Small intestine (tissue), 7 donors: ENCODE results near the gene ALDH18A1. TPM values are rescaled to one million over a fixed set of nuclear protein-coding genes. Genes with fewer than 3 reads are reported as not detected.
"Not testable (repeated sequence)": the region's sequence is repeated elsewhere in the genome, so short reads cannot be mapped to it uniquely, and the experiment has no call there.

Source experiments
- DNase-seq, 2 donors: peaks; one replicate each; pipeline versions ENCODE4 v3.0.0 to v3.0.0-alpha.2; 2013
- FAIRE-seq: peaks from 2 replicates; lab custom pipeline; 2012; peaks lifted over from hg19 to GRCh38; lab: Jason Lieb, UNC
- H3K27ac ChIP-seq, 3 donors: one replicate each; pipeline ENCODE4 v1.5.1; 2013; ENCODE audit warnings: low read length in 2 of 3, mild to moderate bottlenecking in 2 of 3, control low read depth in 1 of 3, inconsistent platforms in 1 of 3, low read depth in 1 of 3, moderate library complexity in 1 of 3
- H3K27me3 ChIP-seq, 3 donors: one replicate each; pipeline ENCODE4 v1.6.1; 2013; ENCODE audit warnings: low read length in 3 of 3, inconsistent platforms in 1 of 3; ENCODE audit not compliant: control insufficient read depth in 3 of 3, insufficient read depth in 3 of 3
- H3K36me3 ChIP-seq, 3 donors: one replicate each; pipeline ENCODE4 v1.6.1; 2013; ENCODE audit warnings: low read length in 3 of 3, inconsistent platforms in 1 of 3, low read depth in 1 of 3, mild to moderate bottlenecking in 1 of 3, moderate library complexity in 1 of 3; ENCODE audit not compliant: control insufficient read depth in 3 of 3, insufficient read depth in 2 of 3
- H3K4me1 ChIP-seq, 3 donors: one replicate each; pipeline ENCODE4 v1.6.1; 2013; ENCODE audit warnings: low read length in 2 of 3, inconsistent platforms in 1 of 3, low read depth in 1 of 3, mild to moderate bottlenecking in 1 of 3, moderate library complexity in 1 of 3; ENCODE audit not compliant: control insufficient read depth in 3 of 3, insufficient read depth in 2 of 3
- H3K4me3 ChIP-seq, 3 donors: one replicate each; pipeline ENCODE4 v1.5.1; 2013; ENCODE audit warnings: low read length in 3 of 3, control low read depth in 1 of 3, inconsistent platforms in 1 of 3, low read depth in 1 of 3, mild to moderate bottlenecking in 1 of 3, moderate library complexity in 1 of 3
- H3K9me3 ChIP-seq, 2 donors: one replicate each; pipeline ENCODE4 v1.6.1; 2013; ENCODE audit warnings: low read depth in 1 of 2, low read length in 1 of 2; ENCODE audit not compliant: control insufficient read depth in 2 of 2, insufficient read depth in 1 of 2
- WGBS, 3 donors: extraction: QIAGEN DNeasy Blood & Tissue Kit; methylation state at CpG; one replicate each; pipeline ENCODE4 v1.1.7; 2013; 5-methylcytosine and 5-hydroxymethylcytosine counted together
- polyA plus RNA-seq, 4 donors: library from polyadenylated mRNA; stranded (reverse) in 3 of 4; unstranded in 1 of 4; fragments of 200-250 nt in 3 of 4; fragments of 120-200 nt in 1 of 4; gene quantifications; one replicate each; pipeline versions ENCODE4 v1.2.1 to v1.2.3, GENCODE V29; 2013
- donor health status: healthy with polysubstance abuse.
- donor health status: control.
- donor health status: control.
- donor health status: Bipolar disorder and iron deficiency.
- donor health status: healthy.

ALDH18A1 gene
- polyA plus RNA-seq, 4 donors, result 46.5 to 230 (median 70.6) TPM

DNA sequence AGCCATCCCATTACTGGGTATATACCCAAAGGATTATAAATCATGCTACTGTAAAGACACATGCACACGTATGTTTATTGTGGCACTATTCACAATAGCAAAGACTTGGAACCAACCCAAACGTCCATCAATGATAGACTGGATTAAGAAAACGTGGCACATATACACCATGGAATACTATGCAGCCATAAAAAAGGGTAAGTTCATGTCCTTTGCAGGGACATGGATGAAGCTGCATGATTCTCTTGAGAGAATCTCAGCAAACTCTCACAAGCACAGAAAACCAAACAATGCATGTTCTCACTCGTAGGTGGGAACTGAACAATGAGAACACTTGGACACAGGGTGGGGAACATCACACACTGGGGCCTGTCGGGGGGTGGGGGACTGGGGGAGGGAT is 36.1 kb downstream of the ALDH18A1 start:
- not testable (repeated sequence) for H3K4me3 ChIP-seq, H3K9me3 ChIP-seq, DNase-seq, H3K4me1 ChIP-seq, FAIRE-seq, H3K27me3 ChIP-seq, H3K27ac ChIP-seq
- 92 to 95% (median 94%) methylated on average over 5 of the region's 5 CpGs for WGBS, 3 donors
- peaks cover 23 to 58% (median 31%) of the 10 kb centered on the region in 3 donors for H3K36me3 ChIP-seq

- FAIRE-seq, result no peak
- 95 to 99% (median 99%) methylated on average over 4 of the region's 4 CpGs for WGBS, 3 donors
- H3K27ac ChIP-seq, result no peak overlapping the region
- H3K4me3 ChIP-seq, result no peak overlapping the region
- H3K36me3 ChIP-seq, result peaks cover 19 to 56% (median 32%) of the 10 kb centered on the region in 3 donors
- peak in 1 of 2 donors; percentile 1 for DNase-seq
- H3K4me1 ChIP-seq, result peaks cover 2 to 26% (median 5%) of the 10 kb centered on the region in 3 donors
- H3K27me3 ChIP-seq, result no peaks in the 10 kb centered on the region
- peaks cover 0 to 7% of the 10 kb centered on the region in 2 donors for H3K9me3 ChIP-seq
Observed at GRCh38 chr10:95618101-95618500, 38.4 kb downstream of the ALDH18A1 start.

DNA sequence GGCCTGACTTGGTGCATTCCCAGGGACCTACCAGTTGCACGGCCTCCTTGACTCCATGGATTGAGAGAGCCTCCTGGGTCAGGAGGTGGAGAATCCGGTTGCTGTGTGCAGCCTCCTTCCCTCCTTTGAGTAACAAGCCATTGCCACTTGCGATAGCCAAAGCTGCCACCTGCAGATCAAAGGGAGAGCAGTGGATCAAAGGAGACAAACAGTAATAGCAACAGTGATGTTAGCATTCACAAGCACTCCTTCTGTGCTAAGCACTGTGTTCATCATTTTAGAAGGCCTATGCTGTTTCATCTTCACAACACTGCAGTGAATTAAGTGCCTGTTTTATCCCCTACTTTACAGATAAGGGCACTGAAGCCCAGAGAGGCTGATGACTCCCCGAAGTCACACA is 40.1 kb downstream of the ALDH18A1 start:
- Histone ChIP-seq H3K27me3 (no peaks in the 10 kb centered on the region), H3K9me3 (peaks cover 0 to 7% of the 10 kb centered on the region in 2 donors), H3K36me3 (peaks cover 27 to 57% (median 43%) of the 10 kb centered on the region in 3 donors), H3K4me1 (peaks cover 2 to 37% (median 5%) of the 10 kb centered on the region in 3 donors), H3K4me3 (no peak overlapping the region), H3K27ac (peak overlapping the region in 1 of 3 donors; percentile 94)
- DNase-seq (no peak), FAIRE-seq (no peak)
- WGBS, 3 donors, result 87 to 93% (median 87%) methylated on average over 4 of the region's 4 CpGs

DNA sequence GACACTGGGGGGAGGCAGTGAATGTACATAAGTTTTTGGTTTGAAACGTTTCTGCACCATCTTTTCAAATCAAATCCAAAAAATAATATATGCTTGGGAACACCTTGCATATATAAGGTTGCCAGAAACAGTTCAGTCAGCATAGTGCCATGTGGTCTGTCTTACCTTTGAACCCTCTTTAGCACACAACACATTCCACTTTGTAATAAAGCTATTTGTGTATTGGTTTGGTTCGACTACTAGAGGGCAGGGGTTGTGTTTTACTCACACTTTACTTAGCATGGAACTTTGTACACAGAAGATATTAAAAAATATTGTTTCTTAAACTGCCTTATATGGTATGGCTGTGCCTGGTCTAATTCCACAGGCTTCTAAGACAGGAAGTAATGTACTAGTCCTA is 43.2 kb downstream of the ALDH18A1 start:
- H3K36me3 ChIP-seq, result peaks cover 39 to 79% (median 52%) of the 10 kb centered on the region in 3 donors
- H3K4me3 ChIP-seq, result no peak overlapping the region
- 16 to 66% (median 32%) methylated on average over 2 of the region's 2 CpGs for WGBS, 3 donors
- H3K4me1 ChIP-seq, result peaks cover 2 to 37% (median 5%) of the 10 kb centered on the region in 3 donors
- FAIRE-seq, result no peak
- H3K9me3 ChIP-seq, result no peaks in the 10 kb centered on the region
- peak; percentile 84 to 89 for DNase-seq
- H3K27ac ChIP-seq, result peak overlapping the region; percentile 14 to 94 (median 35)
- no peaks in the 10 kb centered on the region for H3K27me3 ChIP-seq

- Histone ChIP-seq H3K27ac (no peak overlapping the region), H3K36me3 (peaks cover 42 to 73% (median 47%) of the 10 kb centered on the region in 3 donors), H3K4me1 (peaks cover 2 to 32% (median 5%) of the 10 kb centered on the region in 3 donors), H3K9me3 (no peaks in the 10 kb centered on the region), H3K27me3 (no peaks in the 10 kb centered on the region), H3K4me3 (no peak overlapping the region)
- FAIRE-seq (no peak), DNase-seq (peak in 1 of 2 donors; percentile 2)
- 88 to 94% (median 90%) methylated on average over 3 of the region's 3 CpGs for WGBS, 3 donors
Observed at GRCh38 chr10:95610727-95611126, 45.8 kb downstream of the ALDH18A1 start.

DNA sequence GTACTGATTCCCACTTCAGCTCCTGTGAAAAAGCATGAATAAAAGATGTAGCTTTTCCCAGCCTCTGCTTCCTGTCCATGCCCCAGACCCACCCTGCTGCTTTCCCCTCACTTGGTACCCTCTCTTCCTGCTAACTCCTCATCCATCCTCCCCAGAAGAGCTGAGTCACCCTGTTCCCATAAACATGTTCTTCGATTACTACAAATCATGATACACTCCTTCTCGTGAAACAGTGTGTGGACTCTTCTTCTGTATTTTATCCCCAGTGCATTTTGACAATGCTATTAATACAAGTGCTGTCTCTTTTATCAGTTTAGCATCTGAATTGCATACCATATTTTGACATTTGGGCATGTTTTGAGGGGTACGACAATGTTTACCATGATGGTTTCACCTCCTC is 49.6 kb downstream of the ALDH18A1 start:
- Histone ChIP-seq H3K4me3 (no peak overlapping the region), H3K27ac (no peak overlapping the region), H3K36me3 (peaks cover 26 to 73% (median 32%) of the 10 kb centered on the region in 3 donors), H3K4me1 (peaks cover 0 to 3% (median 0%) of the 10 kb centered on the region in 3 donors), H3K27me3 (no peaks in the 10 kb centered on the region), H3K9me3 (no peaks in the 10 kb centered on the region)
- FAIRE-seq (no peak), DNase-seq (no peak)
- 78 to 81% (median 80%) methylated on average over 3 of the region's 3 CpGs for WGBS, 3 donors

DNA sequence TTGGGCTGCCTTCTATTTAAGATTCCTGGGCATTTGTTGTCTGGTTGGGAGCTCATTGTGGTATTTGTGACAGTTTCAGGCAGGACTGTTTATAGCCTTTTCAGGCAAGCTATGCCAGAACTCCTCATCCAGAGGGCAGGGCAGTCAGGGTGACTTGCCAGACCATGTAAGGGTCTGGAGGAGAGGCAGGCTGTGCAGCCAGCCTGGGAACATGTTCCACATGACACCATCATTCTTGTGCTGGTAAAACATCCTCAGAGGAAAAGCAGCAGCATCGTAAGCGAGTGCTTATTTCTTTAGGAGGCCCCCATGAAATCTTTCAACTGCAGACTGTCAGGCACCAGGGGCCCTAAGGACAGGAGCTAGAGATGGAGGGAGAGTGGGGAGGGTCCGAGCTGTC is 51.3 kb downstream of the ALDH18A1 start:
- no peak for FAIRE-seq
- peaks cover 22 to 56% (median 23%) of the 10 kb centered on the region in 3 donors for H3K36me3 ChIP-seq
- WGBS, 3 donors, result 76 to 97% (median 92%) methylated on average over 3 of the region's 3 CpGs
- peak overlapping the region in 2 of 3 donors; percentile 27 to 76 for H3K27ac ChIP-seq
- H3K4me3 ChIP-seq, result no peak overlapping the region
- no peaks in the 10 kb centered on the region for H3K27me3 ChIP-seq
- H3K4me1 ChIP-seq, result peaks cover 0 to 4% (median 0%) of the 10 kb centered on the region in 3 donors
- H3K9me3 ChIP-seq, result no peaks in the 10 kb centered on the region
- no peak for DNase-seq

- peak overlapping the region in 2 of 3 donors; percentile 27 to 76 for H3K27ac ChIP-seq
- no peaks in the 10 kb centered on the region for H3K27me3 ChIP-seq
- no peak overlapping the region for H3K4me3 ChIP-seq
- H3K4me1 ChIP-seq, result peaks cover 0 to 4% (median 0%) of the 10 kb centered on the region in 3 donors
- FAIRE-seq (no peak), DNase-seq (no peak)
- H3K36me3 ChIP-seq, result peaks cover 19 to 51% (median 20%) of the 10 kb centered on the region in 3 donors
- H3K9me3 ChIP-seq, result no peaks in the 10 kb centered on the region
Observed at GRCh38 chr10:95604630-95605029, 51.9 kb downstream of the ALDH18A1 start.

GRCh38 chr10:95602382-95602781 is 54.1 kb downstream of the ALDH18A1 start:
- 77 to 86% (median 78%) methylated on average over 6 of the region's 6 CpGs for WGBS, 3 donors
- Histone ChIP-seq H3K36me3 (peaks cover 7 to 33% (median 16%) of the 10 kb centered on the region in 3 donors), H3K9me3 (no peaks in the 10 kb centered on the region), H3K27me3 (no peaks in the 10 kb centered on the region), H3K4me1 (peaks cover 0 to 4% (median 0%) of the 10 kb centered on the region in 3 donors), H3K4me3 (no peak overlapping the region), H3K27ac (no peak overlapping the region)
- DNase-seq (no peak), FAIRE-seq (no peak)
